Tibial artery (tissue), 4 donors: ENCODE data around the gene C6orf89.

Experiments
- DNase-seq, 2 donors: peaks; one replicate each; pipeline ENCODE4 v3.0.0-alpha.2; 2019
- H3K27ac ChIP-seq, 2 donors: fragments of 200-600 bp; sonication (generic) in 1 of 2; 1 replicate in 1 of 2; 2 replicates in 1 of 2; pipeline ENCODE4 v1.5.1; 2018 to 2019; ENCODE audit warnings: mild to moderate bottlenecking in 1 of 2
- H3K27me3 ChIP-seq, 2 donors: fragments of 200-600 bp; sonication (generic) in 1 of 2; one replicate each; pipeline versions ENCODE4 v1.5.1 to v1.6.0; 2016 to 2019
- H3K36me3 ChIP-seq, 3 donors: fragments of 200-600 bp; sonication (generic) in 2 of 3; one replicate each; pipeline ENCODE4 v1.5.1; 2016 to 2019; ENCODE audit warnings: mild to moderate bottlenecking in 2 of 3
- H3K4me1 ChIP-seq, 4 donors: fragments of 200-600 bp; sonication (generic) in 2 of 4; 1 replicate in 3 of 4; 2 replicates in 1 of 4; pipeline ENCODE4 v1.5.1; 2016 to 2019
- H3K4me3 ChIP-seq, 2 donors: fragments of 200-600 bp; sonication (generic) in 1 of 2; 1 replicate in 1 of 2; 2 replicates in 1 of 2; pipeline ENCODE4 v1.5.1; 2018 to 2019; ENCODE audit warnings: mild to moderate bottlenecking in 2 of 2
- H3K9me3 ChIP-seq, 3 donors: fragments of 200-600 bp; sonication (generic) in 1 of 3; one replicate each; pipeline ENCODE4 v1.5.1; 2016 to 2019
- CTCF ChIP-seq, 2 experiments: fragments of 200-600 bp in 1 of 2; fragments of 450-650 bp in 1 of 2; IDR thresholded peaks; one replicate each; pipeline ENCODE4 v1.5.1; 2017 to 2019; ENCODE audit warnings: antibody characterized with exemption in 2 of 2, mild to moderate bottlenecking in 1 of 2, moderate library complexity in 1 of 2
- intact Hi-C: fragments of 100-400 bp; cut with DNase I; formaldehyde crosslinking; loops from one replicate; pipeline ENCODE4 v1.15.0; 2023; ENCODE audit warnings: low total_unique reads

Gene C6orf89

DNA sequence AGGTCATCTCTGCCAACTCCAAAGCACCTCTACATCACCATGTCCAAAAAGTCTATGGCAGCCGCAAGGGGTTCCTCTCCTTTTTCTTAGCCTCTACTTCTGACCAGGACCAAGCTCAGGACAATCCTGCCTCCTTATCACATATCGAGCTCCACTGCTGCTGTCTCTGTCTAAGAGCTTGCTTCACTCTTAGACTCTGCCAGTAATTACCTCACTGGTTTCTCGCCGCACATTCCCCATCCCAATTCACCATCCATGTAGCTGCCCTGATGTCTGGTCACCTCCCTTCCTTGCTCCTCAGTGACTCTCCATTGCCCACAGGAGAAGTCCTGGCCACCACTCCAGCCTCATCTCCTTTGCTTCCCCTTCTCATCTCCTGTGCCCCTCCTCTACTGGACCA, 44.7 kb downstream of the C6orf89 start:
- Histone ChIP-seq H3K27ac (no peak overlapping the region), H3K4me1 (peaks cover 0 to 28% (median 16%) of the 10 kb centered on the region in 4 donors), H3K27me3 (no peaks in the 10 kb centered on the region), H3K9me3 (no peaks in the 10 kb centered on the region), H3K4me3 (no peak overlapping the region), H3K36me3 (peaks cover 0 to 6% (median 4%) of the 10 kb centered on the region in 3 donors)
- TF ChIP-seq CTCF (IDR thresholded peaks at IDR 0.05) = no peak
- intact Hi-C loops = loop anchor here (5.0 kb wide), 1 partner anchor 462 kb away; no protein-coding TSS in a partner anchor
- DNase-seq = no peak

DNA sequence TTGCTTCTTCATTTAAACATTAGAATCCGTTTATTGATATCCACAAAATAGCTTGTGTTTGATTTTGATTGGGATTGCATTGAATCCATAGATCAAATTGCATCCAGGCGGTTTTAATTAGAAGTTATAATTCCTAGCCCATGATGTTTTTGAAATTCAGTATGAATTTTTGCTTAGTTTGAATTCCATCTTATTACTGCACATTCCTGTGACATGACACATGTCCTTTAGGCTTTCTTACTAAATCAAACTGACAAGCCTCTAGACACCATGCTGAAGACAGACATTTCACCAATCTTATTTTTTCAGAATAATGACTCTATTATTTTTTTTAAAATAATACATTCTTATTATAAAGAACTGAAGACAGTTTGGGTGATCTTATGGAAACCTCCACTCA, 47.4 kb downstream of the C6orf89 start:
- peaks cover 0 to 15% (median 4%) of the 10 kb centered on the region in 4 donors for H3K4me1 ChIP-seq
- H3K27me3 ChIP-seq = no peaks in the 10 kb centered on the region
- no peak for TF ChIP-seq CTCF (IDR thresholded peaks at IDR 0.05)
- H3K4me3 ChIP-seq = no peak overlapping the region
- intact Hi-C loops = loop anchor here (5.0 kb wide), 1 partner anchor 459 kb away; no protein-coding TSS in a partner anchor
- no peaks in the 10 kb centered on the region for H3K36me3 ChIP-seq
- H3K27ac ChIP-seq = no peak overlapping the region
- no peaks in the 10 kb centered on the region for H3K9me3 ChIP-seq
- DNase-seq = no peak

DNA sequence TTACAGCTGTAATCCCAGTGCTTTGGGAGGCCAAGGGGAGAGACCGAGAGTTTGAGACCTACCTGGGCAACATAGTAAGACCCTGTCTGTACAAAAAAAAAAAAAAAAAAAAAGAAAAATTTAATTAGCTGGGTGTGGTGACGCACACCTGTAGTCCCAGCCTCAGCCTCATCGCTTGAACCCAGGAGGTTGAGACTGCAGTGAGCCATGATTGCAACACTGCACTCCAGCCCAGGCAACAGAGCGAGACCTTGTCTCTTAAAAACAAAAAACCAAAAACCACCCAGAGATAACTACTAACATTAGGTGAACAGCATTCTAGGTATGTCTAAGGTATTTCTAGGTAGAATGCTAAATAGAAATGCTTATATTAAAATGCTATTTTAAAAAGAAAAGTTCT, 47.8 kb downstream of the C6orf89 start:
- H3K27me3 ChIP-seq = no peaks in the 10 kb centered on the region
- no peak for TF ChIP-seq CTCF (IDR thresholded peaks at IDR 0.05)
- H3K4me1 ChIP-seq = peaks cover 0 to 11% (median under 1%) of the 10 kb centered on the region in 4 donors
- H3K4me3 ChIP-seq = no peak overlapping the region
- intact Hi-C loops = loop anchor here (5.0 kb wide), 1 partner anchor 459 kb away; no protein-coding TSS in a partner anchor
- no peak for DNase-seq
- no peaks in the 10 kb centered on the region for H3K36me3 ChIP-seq
- H3K27ac ChIP-seq = no peak overlapping the region
- no peaks in the 10 kb centered on the region for H3K9me3 ChIP-seq

DNA sequence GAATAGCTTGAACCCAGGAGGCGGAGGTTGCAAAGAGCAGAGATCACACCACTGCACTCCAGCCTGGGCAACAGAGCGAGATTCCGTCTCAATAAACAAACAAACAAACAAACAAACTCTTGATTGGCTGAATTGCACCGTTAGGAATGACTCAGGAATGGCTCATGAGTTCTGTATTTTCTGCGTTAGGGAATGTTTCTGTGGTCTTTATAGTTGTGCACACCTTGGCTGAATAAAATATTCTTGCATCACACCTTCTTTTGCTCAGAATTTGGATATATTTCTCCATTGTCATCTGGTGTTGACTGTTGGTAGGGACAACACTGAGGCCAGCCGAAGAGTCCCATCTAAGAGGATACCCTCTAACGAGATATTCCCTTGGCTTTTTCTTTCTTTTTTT, 49.1 kb downstream of the C6orf89 start:
- Histone ChIP-seq H3K27ac (no peak overlapping the region), H3K27me3 (peaks cover 0 to 5% of the 10 kb centered on the region in 2 donors), H3K4me3 (no peak overlapping the region), H3K4me1 (peaks cover 0 to 10% (median 0%) of the 10 kb centered on the region in 4 donors), H3K9me3 (no peaks in the 10 kb centered on the region), H3K36me3 (no peaks in the 10 kb centered on the region)
- no peak for DNase-seq
- intact Hi-C loops = loop anchor here (5.0 kb wide), 1 partner anchor 457 kb away; no protein-coding TSS in a partner anchor
- TF ChIP-seq CTCF (IDR thresholded peaks at IDR 0.05) = no peak

- intact Hi-C loops = no loop called here
- no peak for TF ChIP-seq CTCF (IDR thresholded peaks at IDR 0.05)
- H3K4me3 ChIP-seq = no peak overlapping the region
- H3K27me3 ChIP-seq = peaks cover 0 to 12% of the 10 kb centered on the region in 2 donors
- no peaks in the 10 kb centered on the region for H3K9me3 ChIP-seq
- no peak overlapping the region for H3K27ac ChIP-seq
- DNase-seq = no peak
- peaks cover 0 to 10% (median 0%) of the 10 kb centered on the region in 4 donors for H3K4me1 ChIP-seq
- no peaks in the 10 kb centered on the region for H3K36me3 ChIP-seq
Observed at GRCh38 chr6:36936824-36937223, 51.1 kb downstream of the C6orf89 start.

- H3K36me3 ChIP-seq = no peaks in the 10 kb centered on the region
- no peak for TF ChIP-seq CTCF (IDR thresholded peaks at IDR 0.05)
- DNase-seq = no peak
- H3K9me3 ChIP-seq = no peaks in the 10 kb centered on the region
- peaks cover 0 to 9% (median 0%) of the 10 kb centered on the region in 4 donors for H3K4me1 ChIP-seq
- peaks cover 0 to 12% of the 10 kb centered on the region in 2 donors for H3K27me3 ChIP-seq
- intact Hi-C loops = no loop called here
- H3K4me3 ChIP-seq = no peak overlapping the region
- no peak overlapping the region for H3K27ac ChIP-seq
Observed at GRCh38 chr6:36937896-36938295, 52.1 kb downstream of the C6orf89 start.
